Left colon (tissue), 2 donors: ENCODE measurements around the gene SMAD6. TPM values are rescaled to one million over a fixed set of nuclear protein-coding genes. Genes with fewer than 3 reads are reported as not detected.

Experiments used
- ATAC-seq: fragments of 200-7000 bp; cut with Tn5 transposase; one replicate; pipeline ENCODE4 v1.9.1; 2020; ENCODE audit warnings: mild to moderate bottlenecking, moderate library complexity
- DNase-seq, 2 donors: peaks; one replicate each; pipeline ENCODE4 v3.0.0-alpha.2; 2020
- intact Hi-C, 2 donors: fragments of 100-400 bp; cut with DNase I in 1 of 2; cut with micrococcal nuclease in 1 of 2; formaldehyde crosslinking; loops; one replicate each; pipeline versions ENCODE4 v1.11.2 to v1.14.0; 2022; cut with DNase I, micrococcal nuclease
- total RNA-seq, 2 donors: library from RNA; stranded (reverse); fragmentation: NEBNext Ultra II Directional; extraction: Animal tissue kit (Norgen Biotek cat#: 25700); gene quantifications; one replicate each; pipeline ENCODE4 v1.2.1, GENCODE V29; 2021
- donor health status: DM: no; HTN: no; CAD: no.
- donor health status: DM: yes; HTN: yes; CAD: no.

The SMAD6 gene
- total RNA-seq, 2 donors from 2014 or later: 9.6 to 11.2 TPM

DNA sequence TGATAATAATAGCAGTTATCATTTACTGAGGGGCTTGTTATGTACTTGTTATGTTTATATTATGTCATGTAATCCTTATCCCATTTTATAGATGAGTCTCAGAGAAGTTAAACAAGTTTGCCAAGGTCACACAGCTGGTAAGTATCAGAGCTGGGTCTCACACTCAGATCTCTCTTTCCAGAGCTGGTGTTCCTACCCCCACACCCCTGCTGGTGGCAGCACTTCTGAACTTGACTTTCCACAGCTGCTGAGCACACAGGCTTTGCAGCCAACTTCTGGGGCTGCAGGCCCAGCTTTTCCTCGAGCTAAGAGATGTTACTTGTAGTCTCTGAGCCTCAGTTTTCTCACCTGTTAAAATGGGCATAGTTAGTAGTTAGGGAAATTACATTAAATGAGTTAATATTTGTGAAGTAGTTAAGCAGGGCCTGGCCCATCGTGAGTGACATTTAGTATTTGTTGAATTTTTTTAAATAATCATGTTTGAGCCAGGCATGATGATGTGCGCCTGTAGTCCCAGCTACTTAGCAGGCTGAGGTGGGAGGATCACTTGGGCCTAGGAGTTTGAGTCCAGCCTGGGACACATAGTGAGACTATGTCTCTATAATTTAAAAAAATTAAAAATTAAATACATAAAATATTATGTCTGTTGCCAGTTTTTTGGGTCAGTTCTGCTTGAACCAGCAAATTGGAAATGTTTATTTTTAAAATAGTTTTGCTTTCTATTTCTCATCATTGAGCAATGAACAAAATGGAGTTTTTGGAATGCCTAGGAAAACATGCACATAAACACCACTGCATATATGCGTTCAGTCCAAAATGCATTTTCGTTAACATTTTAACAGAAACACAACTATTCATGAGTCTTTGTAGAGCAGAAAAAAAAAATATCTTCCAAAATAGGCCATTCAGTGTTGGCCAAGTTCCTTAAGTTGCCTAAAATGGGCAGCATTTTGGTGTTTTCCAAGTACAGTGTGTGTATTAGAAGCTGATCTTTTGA is 87.3 kb downstream of the SMAD6 start:
- intact Hi-C loops: loop anchor here in 1 of 2 donors (5.0 kb wide), 1 partner anchor 63 kb away; no protein-coding TSS in a partner anchor
- ATAC-seq (peak; percentile 72), DNase-seq (peak in 1 of 2 donors; percentile 36)

DNA sequence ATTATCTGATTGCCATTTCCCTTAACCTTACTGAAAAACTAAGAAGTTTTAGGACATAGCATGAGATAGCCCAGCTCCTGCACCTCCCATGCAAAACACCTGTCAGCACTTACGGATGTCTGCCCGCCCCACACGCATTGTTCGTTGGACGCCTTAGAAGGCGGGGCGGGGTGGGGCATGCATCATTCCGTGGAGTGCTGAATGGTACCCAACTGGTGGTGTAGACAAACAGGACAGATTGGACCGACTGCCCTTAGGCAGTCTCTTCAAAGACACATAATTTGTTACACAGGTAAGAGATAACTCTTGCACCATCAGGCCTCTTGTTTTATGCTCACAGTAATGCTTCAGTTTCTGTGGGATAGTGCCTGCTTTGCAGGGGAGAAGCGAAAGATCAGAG is 93.8 kb downstream of the SMAD6 start:
- intact Hi-C loops: no loop called here

DNA sequence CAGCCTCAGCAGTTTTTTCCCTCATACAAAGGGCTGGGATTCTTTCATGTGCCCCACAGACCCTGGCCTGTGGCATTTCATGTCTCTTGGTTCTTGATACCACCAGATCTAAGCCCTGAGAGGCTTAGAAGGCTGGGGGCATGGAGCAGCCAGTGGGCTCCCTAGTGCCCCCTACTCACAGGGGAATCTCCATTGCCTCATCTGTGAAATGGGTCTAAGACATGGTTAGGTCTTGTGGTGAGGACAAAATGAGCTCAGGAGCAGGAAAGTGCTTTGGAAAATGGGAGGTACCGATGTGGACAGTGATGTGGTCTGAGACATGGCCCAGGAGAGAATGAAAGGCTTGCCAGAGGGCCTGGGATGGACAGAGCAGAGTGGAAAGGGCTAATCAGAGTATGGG is 94.3 kb downstream of the SMAD6 start:
- DNase-seq (no peak), ATAC-seq (no peak)
- intact Hi-C loops: no loop called here

More for the DNA sequence above, 93.8 kb downstream of the SMAD6 start:
- DNase-seq (no peak), ATAC-seq (peak; percentile 61)

DNA sequence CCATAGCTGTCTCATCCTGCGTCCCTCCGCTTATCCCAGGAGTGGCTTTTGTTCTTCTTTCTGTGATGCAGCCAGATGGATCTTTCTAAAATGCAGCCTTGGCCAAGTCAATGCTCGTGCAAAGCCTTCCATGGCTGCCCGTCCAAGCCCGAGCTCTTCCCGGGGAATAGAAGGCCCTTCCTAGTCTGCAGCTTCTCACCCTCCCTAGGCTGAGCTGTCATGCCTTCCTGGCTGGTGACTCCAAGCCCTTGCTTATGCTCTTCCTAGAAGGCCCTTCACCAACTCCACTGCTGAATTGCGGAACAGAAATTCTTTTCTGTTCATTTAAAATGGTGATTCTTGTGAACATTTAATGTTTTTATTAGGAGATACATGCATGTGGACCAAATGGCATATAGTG is 95.9 kb downstream of the SMAD6 start:
- intact Hi-C loops: no loop called here
- DNase-seq (no peak), ATAC-seq (no peak)

DNA sequence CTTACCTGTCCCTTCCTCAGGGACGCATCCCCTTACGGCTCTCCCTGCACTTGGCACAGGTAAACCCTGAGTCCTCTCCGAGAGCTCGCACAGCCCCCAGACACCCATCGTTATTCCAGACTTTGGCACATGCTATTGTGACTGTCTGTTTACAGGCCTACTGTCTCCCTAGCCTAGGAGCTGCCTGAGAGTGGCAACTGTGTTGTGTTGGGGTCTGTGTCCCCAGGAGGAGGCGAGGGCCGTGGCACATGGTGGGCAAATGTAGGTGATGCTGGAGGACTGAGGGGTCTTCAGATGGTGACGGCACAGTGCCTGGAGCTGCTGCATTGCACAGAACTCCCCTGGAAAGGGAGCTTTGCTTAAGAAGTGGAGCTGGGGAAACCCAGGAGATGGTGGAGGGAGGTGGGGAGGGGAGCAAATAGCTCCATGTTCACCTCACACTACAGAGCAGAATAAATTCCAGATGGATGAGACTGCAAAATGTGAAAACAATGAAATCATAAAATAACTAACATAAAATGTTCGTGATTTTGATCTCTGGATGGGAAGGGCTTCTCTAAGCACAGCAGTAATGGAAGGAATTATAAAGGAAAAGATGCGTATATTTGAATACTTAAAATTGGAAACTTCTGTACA is 96.5 kb downstream of the SMAD6 start:
- ATAC-seq: no peak
- intact Hi-C loops: no loop called here
- DNase-seq: no peak

DNA sequence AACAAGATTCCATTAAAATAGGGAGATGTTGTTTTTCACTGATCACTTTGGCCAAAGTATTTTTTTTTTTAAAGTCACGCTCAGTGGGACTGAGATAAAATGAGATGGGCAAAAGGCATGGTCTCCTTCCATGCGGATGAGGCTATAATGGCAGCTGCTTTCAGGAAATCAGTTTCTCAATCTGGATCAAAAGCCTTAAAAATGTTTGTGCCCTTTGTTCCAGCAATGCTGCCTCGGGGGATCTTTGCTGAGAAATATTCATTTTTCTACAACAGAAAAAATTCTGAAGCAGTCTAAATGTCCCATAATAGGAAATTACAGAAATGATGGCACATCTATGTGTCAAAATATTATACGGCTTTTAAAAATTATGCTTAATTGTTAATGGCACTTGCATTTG is 97.2 kb downstream of the SMAD6 start:
- no peak for ATAC-seq
- intact Hi-C loops: no loop called here
- DNase-seq: no peak

DNA sequence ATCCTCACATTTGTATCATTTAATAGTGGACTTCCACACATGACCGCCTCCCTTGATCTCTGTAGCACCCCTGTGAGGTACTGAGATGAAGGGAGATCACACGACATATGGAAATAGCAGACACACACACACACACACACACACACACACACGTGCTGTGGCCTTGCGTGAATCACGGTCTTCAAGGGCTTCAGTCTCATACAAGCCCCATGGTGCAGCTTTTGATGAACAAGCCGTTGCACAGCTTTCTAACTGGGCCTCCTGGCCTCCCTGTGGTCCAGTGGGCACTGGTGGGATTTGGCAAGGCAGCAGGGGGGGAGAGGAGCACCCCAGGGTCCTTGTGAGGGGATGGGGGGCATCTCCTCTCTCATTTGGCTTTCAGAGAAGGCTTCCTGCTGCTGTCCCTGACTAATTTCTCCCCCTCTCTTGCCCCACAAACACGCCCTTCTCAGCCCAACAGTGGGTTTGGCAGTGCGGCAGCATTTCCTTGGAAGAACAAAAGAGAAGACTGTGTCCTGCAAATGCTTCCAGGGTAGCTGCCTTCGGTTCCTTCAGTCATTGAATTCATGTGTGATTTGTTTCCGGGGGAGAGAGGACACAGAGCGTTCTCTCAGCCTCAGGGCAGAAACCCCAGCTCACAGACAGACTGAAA is 98.7 kb downstream of the SMAD6 start:
- no peak for ATAC-seq
- no peak for DNase-seq
- intact Hi-C loops: no loop called here

DNA sequence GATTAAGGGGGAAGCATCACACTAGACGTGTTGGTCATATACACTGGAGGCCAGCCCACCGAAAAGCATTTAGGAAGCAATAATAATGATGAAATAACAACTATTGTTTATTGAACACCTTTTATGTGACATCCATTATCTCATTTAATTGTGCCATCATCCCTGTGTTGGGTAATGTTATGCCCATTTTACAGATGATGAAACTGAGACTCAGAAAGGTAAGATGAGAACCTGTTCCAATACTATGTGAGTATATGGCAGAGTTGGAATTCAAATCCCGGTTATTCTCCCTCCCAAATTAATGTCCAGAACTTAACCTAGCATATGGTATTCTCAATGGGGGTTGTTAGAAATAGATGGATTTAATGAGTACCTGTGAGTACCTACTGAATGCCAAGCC is 99.2 kb downstream of the SMAD6 start:
- DNase-seq (no peak), ATAC-seq (no peak)
- intact Hi-C loops: no loop called here

DNA sequence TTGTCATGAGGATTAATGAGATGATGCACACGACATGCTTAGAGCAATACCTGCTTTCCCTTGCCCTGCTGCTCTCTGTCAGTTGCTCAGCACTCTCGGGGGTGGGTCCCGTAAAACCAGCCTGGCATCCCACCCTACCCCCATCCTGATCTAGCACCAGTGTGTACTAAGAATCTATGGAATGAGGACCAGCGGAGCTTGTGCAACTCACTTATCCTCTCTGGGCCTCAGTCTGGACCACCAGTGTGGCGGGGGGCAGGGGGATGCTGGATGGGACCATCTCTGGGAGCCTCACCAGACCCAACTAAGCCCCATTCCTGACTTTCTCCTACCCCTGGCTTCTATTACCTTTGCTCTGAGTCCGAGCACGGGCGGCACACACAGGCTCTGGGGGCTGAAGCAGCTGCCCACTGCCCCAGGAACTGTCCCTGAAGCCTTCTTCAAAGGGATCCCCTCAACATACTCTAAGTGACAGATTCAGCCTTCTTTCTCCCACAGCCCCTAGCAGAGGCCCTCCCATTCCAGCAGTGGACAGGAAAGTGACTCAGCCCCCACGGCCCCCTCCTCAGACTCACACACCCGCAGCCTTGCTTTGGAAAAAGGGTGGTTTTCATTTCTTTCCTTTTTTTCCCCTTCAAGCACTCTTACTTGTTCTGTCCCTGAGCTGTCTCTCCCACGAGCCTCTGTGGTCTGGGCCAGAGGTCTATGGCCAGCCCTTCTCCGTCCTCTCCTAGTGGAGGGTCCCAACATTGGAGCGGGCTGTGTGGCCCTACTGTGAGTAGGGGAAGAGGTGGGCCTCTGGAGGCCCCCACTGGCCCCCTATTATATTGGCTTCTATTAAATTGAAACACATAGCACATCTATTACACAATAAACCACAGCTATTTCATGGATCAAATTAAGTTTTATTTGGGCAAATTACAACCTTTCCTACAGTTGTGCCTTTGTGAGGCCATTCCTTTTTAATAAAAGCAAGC is 100.3 kb downstream of the SMAD6 start:
- ATAC-seq (no peak), DNase-seq (no peak)
- intact Hi-C loops: no loop called here

DNA sequence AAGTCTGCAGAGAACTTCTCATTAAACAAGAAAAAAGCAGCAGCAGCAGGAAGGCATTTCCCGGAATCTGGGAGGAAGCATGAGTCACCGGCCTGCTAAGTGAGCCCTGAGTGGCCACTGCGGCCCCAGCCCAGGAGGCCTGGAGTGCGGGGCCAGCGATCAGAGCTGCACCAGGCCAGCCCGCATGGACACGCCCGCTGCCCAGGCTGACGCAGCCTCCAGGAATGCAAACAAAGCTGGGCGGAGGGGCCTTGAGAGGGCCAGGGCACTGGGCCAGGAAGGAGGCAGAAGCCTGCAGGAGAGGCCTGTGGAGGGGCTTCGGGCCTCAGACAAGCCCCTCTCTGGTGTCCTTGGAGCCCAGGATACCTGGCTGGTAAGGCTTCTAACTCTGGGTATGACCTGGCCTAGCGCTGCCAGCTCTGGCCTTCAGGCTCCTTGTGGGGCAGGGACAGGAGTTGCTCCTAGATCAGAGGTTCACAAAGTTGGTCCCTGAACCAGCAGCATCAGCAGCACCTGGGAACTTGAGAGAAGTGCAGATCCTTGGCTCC is 101.2 kb downstream of the SMAD6 start:
- DNase-seq: peak; percentile 83 to 91
- peak; percentile 99 for ATAC-seq
- intact Hi-C loops: no loop called here

DNA sequence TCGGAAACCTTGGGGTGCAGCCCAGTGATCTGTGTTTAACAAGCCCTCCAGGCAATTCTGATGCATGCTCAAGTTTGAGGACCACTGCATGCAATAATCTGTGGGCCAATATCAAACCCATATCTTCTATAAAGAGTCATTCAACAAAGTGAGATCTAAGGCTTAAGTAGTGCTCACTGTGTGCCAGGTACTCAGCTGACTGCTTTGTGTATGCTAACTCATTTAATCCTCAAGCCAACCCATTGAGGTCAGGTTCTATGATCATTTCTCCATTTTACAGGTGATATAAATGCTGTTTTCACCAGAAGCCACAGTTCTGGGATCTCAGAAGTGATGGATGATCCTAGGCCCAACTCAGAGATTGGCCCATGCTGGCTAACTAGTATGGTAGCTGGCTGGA is 101.7 kb downstream of the SMAD6 start:
- intact Hi-C loops: no loop called here
- ATAC-seq (no peak), DNase-seq (no peak)

DNA sequence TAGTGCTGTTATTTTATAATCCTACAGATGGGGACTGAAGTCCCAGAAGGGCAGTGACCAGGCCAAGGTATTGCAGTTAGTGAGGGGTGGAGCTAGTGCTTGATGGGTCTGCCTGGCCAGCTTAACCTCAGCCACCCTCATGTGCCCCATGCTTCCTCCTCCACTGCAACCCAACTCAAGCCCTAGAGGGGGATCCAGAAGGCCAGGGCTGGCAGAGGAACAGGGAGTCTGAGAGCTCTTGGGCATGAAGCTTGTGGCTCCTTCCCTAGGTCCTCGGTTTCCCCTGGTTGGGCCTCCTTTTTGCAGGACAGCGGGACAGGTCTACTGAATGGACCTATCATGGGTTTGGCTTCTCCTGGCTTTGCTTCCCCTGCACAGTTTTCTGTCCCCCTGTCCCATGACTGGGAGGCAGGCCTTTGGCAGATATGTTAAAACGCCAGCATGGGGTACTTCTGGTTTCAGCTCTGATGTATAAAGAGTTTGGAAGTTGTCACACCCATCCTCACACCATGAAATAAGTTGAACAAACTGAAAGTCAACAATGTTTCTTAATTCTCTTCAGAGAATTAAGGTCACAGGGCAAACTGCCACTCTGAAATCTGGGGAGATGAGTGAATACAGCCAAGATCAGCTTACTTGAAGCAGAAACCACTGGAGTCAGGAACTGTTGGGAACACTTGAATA is 103.3 kb downstream of the SMAD6 start:
- intact Hi-C loops: no loop called here
- DNase-seq (no peak), ATAC-seq (no peak)

DNA sequence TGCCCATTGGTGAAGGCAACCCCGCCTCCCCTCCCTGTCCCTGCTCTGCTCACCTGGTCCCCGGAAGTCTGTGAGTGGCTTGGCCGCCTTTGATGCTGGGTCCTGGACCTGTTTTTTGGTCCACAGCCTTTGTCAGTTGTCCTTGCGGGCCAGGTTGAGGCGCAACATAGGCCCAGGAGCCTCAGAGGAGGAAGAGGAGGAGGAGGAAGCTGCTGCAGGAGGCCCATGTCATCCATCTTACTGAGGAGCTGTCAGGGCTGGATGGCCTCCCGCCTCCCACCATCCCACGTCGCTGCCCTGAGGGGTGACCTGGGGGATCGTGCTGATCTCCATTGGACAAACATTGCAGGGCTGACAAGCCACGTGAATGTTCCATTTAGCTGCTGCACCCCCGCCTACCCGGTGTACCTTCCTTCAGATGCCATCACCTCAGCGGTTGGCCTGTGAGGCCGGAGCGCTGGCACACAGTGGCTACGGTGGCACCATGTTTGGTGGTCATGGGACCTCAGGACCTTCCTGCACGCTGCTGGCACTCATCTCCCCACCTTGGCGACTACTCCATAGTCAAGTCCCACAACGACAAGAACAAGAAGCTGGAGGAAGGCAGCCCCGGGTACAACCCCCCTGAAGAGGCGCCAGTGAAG is 106.3 kb downstream of the SMAD6 start:
- ATAC-seq (no peak), DNase-seq (no peak)
- intact Hi-C loops: no loop called here

DNA sequence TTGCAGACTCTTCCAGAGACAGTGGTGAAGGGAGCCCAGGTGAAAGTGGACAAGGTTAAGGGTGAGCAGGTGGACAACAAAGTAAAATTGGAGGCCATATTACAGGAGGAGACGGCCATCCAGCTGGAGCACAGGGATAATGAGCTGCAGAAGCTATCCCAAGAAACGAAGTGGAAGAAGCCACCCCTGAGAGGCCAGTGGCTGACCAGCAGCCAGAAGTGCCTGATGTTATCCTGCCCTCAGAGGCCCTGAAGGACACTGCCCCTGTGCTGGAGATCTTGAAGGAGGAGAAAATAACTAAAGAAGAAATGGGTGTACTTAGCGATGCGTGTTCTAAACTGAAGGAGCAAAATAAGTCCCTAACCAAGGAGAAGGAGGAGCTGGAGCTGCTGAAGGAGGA is 107.6 kb downstream of the SMAD6 start:
- no peak for ATAC-seq
- intact Hi-C loops: no loop called here
- DNase-seq: no peak

DNA sequence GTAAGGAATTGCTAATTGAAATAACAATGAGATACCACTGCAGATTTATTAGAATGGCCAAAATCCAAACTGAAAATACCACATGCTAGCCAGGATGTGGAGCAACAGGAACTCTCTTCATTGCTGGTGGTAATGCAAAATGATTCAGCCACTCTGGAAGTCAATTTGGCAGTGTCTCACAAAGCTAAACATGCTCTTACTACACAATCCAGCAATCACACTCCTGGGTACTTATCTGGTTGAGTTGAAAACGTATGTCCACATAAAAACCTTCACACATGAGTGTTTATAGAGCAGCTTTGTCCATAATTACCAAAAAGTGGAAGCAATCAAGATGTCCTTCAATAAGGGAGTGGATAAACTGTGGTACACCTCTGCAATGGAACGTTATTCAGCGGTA is 113.3 kb downstream of the SMAD6 start:
- intact Hi-C loops: no loop called here
- DNase-seq (no peak), ATAC-seq (no peak)

DNA sequence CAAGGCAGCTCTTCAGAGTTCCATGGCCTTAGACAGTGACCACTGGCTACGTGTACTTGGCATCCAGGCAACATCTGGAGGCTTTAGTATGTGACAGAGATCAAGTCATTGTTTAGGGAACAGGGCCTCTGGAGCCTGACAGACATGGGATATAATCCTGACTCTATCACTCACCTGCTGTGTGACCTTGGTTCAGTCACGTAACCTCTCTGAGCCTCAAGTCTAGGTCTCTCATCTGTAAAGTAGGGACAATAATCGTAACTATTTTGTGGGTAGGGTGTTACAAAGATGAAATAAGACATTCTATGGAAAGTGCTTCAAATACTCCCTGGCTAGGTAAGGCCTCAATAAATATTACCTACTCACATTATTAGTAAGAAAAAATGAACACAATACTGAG is 114.2 kb downstream of the SMAD6 start:
- DNase-seq (no peak), ATAC-seq (no peak)
- intact Hi-C loops: no loop called here

DNA sequence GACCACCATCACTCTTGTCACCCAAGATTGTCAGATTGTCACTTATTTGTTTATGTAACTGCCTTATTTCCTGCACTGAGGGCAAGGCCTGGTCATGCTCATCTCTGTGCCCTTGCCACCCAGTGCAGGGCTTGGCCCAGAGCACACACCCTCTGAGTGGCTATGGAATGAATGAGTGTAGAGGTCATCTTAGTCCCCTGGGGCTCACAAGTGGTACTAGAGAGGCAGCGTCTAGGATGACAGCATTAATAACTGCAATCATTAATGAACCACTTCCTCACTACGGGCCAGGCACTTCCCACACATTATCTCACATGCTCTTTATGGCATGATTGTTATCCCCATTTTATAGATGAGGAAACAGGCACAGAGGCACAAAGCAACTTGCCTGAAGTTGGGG is 117.0 kb downstream of the SMAD6 start:
- peak; percentile 70 for ATAC-seq
- no peak for DNase-seq
- intact Hi-C loops: no loop called here
